Measurements from ENCODE around the gene ABHD8. TPM values are rescaled to one million over a fixed set of nuclear protein-coding genes. Genes with fewer than 3 reads are reported as not detected.

Gene ABHD8
- total and polyA plus RNA-seq, 8 donors = 4.9 to 28.1 (median 10.9) TPM

GRCh38 chr19:17338433-17339078 lies 35.3 kb upstream of the ABHD8 start:
- Histone ChIP-seq H3K9me3 (no peaks in the 10 kb centered on the region), H3K27ac (no peak overlapping the region), H3K36me3 (peaks cover 0 to 32% (median 21%) of the 10 kb centered on the region in 4 donors), H3K4me1 (peaks cover 26 to 59% (median 45%) of the 10 kb centered on the region in 4 donors), H3K4me3 (peak overlapping the region in 3 of 4 donors; percentile 58 to 91 (median 58)), H3K27me3 (no peaks in the 10 kb centered on the region)
- intact Hi-C loops (cut with DNase I; ENCODE audit: low total_unique reads) = no loop called here
- TF ChIP-seq CTCF (IDR thresholded peaks at IDR 0.05) (no peak), POLR2A (IDR thresholded peaks at IDR 0.05) (no peak), POLR2AphosphoS5 (IDR thresholded peaks at IDR 0.05) (no peak), EP300 (IDR thresholded peaks at IDR 0.05) (no peak)
- 89 to 95% (median 92%) methylated on average over 17 to 30 of the region's 30 CpGs for WGBS, 5 donors
- no peak for DNase-seq

- 6 to 10% (median 7%) methylated on average over 34 to 50 of the region's 50 CpGs for WGBS, 5 donors
- DNase-seq = peak in 1 of 2 donors; percentile 62
- Histone ChIP-seq H3K36me3 (peaks cover 0 to 34% (median 21%) of the 10 kb centered on the region in 4 donors), H3K9me3 (no peaks in the 10 kb centered on the region), H3K27me3 (no peaks in the 10 kb centered on the region), H3K27ac (peak overlapping the region; percentile 53 to 96 (median 91)), H3K4me3 (peak overlapping the region; percentile 58 to 91 (median 62)), H3K4me1 (peaks cover 27 to 66% (median 50%) of the 10 kb centered on the region in 4 donors)
- no peak for TF ChIP-seq EP300 (IDR thresholded peaks at IDR 0.05)
- TF ChIP-seq CTCF (IDR thresholded peaks at IDR 0.05) = no peak
- TF ChIP-seq POLR2AphosphoS5 (IDR thresholded peaks at IDR 0.05) = no peak
- no peak for TF ChIP-seq POLR2A (IDR thresholded peaks at IDR 0.05)
- intact Hi-C loops (cut with DNase I; ENCODE audit: low total_unique reads) = no loop called here
Observed at GRCh38 chr19:17337675-17338432, 34.6 kb upstream of the ABHD8 start.

GRCh38 chr19:17336872-17337674 lies 33.8 kb upstream of the ABHD8 start, which contains the start of gene GTPBP3:
GTPBP3 (plus strand) TSS chr19:17337553; CDS start chr19:17337612, 59 bp downstream.
- WGBS, 5 donors = 0 to 2% (median 0%) methylated on average over 40 to 41 of the region's 41 CpGs
- no peaks in the 10 kb centered on the region for H3K27me3 ChIP-seq
- peaks cover 0 to 33% (median 18%) of the 10 kb centered on the region in 4 donors for H3K36me3 ChIP-seq
- DNase-seq = peak; percentile 98 to 99
- TF ChIP-seq POLR2AphosphoS5 (IDR thresholded peaks at IDR 0.05) = peak in 2 of 3 donors; percentile 47 to 79
- no peak for TF ChIP-seq EP300 (IDR thresholded peaks at IDR 0.05)
- TF ChIP-seq CTCF (IDR thresholded peaks at IDR 0.05) = peak in 1 of 7 experiments; percentile 11
- TF ChIP-seq POLR2A (IDR thresholded peaks at IDR 0.05) = no peak
- no peaks in the 10 kb centered on the region for H3K9me3 ChIP-seq
- peaks cover 27 to 69% (median 51%) of the 10 kb centered on the region in 4 donors for H3K4me1 ChIP-seq
- intact Hi-C loops (cut with DNase I; ENCODE audit: low total_unique reads) = no loop called here
- H3K27ac ChIP-seq = peak within 1 kb of the TSS; percentile 89 to 96 (median 95)
- H3K4me3 ChIP-seq = peak within 1 kb of the TSS; percentile 58 to 91 (median 62)

- 66 to 73% (median 72%) methylated on average over 10 of the region's 10 CpGs for WGBS, 5 donors
- Histone ChIP-seq H3K27ac (no peak overlapping the region), H3K4me1 (peaks cover 27 to 66% (median 49%) of the 10 kb centered on the region in 4 donors), H3K9me3 (no peaks in the 10 kb centered on the region), H3K4me3 (peak overlapping the region in 1 of 4 donors; percentile 73), H3K27me3 (peaks cover 0 to 11% (median 0%) of the 10 kb centered on the region in 3 donors), H3K36me3 (peaks cover 0 to 22% (median 8%) of the 10 kb centered on the region in 4 donors)
- no peak for DNase-seq
- intact Hi-C loops (cut with DNase I; ENCODE audit: low total_unique reads) = no loop called here
- TF ChIP-seq EP300 (IDR thresholded peaks at IDR 0.05) (no peak), POLR2AphosphoS5 (IDR thresholded peaks at IDR 0.05) (no peak), POLR2A (IDR thresholded peaks at IDR 0.05) (no peak), CTCF (IDR thresholded peaks at IDR 0.05) (no peak)
Observed at GRCh38 chr19:17335575-17335974, 32.4 kb upstream of the ABHD8 start.
